ENCODE data around the gene TBC1D2B. TPM values are rescaled to one million over a fixed set of nuclear protein-coding genes. Genes with fewer than 3 reads are reported as not detected.

TBC1D2B gene
- total RNA-seq, 1 donor from 2014 or later = 10.6 TPM

DNA sequence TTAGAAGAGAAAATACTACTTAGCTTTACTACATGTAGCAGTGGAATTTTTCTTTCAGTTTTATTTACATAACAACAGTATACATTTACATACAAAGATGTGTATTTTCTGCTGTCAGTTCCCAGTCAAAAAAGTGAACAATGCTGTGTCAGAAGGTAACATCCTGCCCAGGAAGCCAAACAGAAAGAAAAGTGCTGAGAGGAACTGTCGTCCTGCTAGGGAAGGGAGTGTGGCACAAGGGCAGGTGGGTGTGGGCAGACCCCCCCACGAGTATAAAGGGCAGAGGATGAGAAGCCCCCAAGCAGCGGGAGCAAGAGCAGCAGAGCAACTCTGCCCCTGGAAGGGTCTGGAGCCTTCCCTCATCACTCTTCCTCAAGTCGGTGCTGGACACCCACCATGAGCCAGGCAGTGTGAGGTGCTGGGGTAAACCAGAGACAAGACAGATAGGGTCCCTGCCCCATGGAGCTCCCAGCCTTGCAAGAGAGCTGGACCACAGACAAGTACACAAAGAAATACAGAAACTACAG lies 39.7 kb downstream of the TBC1D2B start:
- DNase-seq (ENCODE audit: low spot score in 2 of 2) (no peak), FAIRE-seq (no peak)

DNA sequence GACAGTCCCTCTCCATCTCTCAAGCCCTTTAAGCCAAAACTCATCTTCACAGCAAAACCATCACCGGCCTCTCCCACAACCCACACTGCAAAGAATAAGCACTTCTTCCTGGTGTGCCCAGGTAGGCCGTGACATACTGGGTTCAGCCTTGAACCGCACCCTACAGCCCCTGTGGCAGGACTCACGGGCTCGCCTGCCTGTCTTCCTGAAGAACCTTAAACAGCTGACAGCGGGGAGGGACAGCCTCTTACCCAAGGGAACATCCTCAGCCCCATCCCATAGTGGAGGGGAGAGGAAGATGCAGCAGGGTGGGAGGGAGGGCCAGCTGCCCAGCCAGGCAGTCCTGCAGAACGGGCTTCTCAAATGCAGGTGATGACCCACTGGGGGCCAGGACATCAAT lies 40.2 kb downstream of the TBC1D2B start:
- DNase-seq (ENCODE audit: low spot score in 2 of 2) = no peak
- no peak for FAIRE-seq

GRCh38 chr15:78035861-78036476 lies 41.5 kb downstream of the TBC1D2B start:
- FAIRE-seq (no peak), DNase-seq (ENCODE audit: low spot score in 2 of 2) (no peak)

GRCh38 chr15:78035321-78035751 lies 42.2 kb downstream of the TBC1D2B start:
- DNase-seq (ENCODE audit: low spot score in 2 of 2) = no peak
- FAIRE-seq = no peak

DNA sequence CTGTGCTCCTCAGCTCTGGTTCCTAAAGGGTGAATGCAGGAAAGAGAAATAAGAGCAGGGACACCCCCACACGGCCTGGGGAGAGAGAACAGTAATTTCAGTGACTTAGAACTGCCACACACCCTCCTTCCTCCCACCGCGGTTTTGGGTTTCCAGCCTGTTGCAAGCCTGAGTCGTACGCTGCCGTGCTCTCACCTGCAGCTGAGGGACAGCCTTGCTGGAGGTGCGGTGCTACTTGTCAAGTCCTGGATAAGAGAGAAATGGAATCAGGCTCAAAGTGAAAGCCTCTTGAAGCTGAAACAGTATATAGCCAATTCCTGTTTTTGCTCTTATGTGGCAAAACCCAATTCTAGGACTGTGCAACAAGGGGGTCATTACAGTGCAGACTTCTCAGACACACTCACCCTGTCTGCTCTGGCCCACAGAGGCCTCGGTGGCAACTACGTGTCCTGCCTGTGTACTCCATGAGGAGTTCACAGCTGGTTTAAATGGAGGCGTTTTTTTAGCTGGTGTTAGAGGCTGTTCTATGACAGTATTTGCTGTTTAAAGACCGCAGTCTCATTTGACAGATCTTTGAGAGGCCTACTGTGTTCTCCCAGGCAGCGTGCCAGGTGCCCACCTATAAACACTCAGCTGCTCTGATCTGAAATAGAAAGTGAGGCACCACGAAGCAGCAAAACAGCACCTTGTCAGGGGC lies 42.9 kb downstream of the TBC1D2B start:
- DNase-seq (ENCODE audit: low spot score in 2 of 2) (no peak), FAIRE-seq (no peak)

DNA sequence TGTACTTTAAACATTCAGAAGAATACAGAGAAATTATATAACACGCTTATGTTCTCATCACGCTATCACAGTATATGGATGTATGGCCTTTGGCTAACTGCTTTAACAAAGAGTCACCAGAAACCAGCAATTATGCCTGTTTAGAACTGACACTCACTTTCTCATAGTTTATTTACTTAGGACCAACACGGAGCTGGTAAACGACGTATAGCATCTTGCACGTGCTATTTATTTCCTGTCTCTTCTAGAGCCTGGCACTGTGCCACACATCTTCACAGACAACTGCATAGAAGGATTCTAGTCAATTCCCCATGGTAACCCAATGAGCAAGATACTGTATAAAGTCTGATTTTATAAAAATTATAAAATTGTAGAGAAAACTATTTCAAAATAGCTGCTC lies 43.6 kb downstream of the TBC1D2B start:
- DNase-seq (ENCODE audit: low spot score in 2 of 2) (no peak), FAIRE-seq (no peak)

GRCh38 chr15:78032671-78033070 lies 44.8 kb downstream of the TBC1D2B start:
- FAIRE-seq (no peak), DNase-seq (ENCODE audit: low spot score in 2 of 2) (no peak)

- no peak for FAIRE-seq
- no peak for DNase-seq (ENCODE audit: low spot score in 2 of 2)
Observed at GRCh38 chr15:78024883-78025282, 52.6 kb downstream of the TBC1D2B start.

GRCh38 chr15:78024519-78024870 lies 53.0 kb downstream of the TBC1D2B start:
- FAIRE-seq = no peak
- no peak for DNase-seq (ENCODE audit: low spot score in 2 of 2)

DNA sequence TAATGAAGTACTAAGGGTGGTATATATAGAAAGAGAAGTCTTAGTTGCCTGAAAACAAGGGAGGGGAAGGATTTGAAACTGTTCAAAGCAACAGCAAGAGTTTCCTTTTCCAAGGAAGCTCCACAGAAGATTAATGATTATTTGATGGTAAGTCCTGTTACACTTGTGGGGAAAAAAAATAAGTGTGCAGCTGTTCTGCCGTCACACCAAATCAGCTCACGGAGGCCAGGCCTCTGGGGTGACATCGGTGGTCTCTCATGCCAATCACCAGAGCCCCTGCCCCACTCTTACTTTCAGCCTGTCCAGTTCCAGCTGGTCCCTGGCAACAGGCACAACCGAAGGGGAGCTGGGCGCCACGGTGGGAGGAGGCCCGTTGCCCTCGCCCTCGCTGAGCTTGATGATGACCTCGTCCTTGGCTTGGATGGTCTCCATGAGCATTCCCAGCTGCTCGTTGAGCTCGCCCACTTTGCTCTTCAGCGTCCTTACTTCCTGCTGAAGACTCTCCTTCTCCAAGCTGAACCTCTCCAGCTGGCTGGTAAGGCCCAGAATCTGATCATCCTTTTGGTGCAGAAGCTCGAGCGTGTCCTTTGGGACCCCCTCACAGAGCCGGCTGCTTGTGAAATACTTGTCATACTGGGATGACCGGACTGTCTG lies 53.5 kb downstream of the TBC1D2B start:
- DNase-seq (ENCODE audit: low spot score in 2 of 2) (no peak), FAIRE-seq (no peak)

DNA sequence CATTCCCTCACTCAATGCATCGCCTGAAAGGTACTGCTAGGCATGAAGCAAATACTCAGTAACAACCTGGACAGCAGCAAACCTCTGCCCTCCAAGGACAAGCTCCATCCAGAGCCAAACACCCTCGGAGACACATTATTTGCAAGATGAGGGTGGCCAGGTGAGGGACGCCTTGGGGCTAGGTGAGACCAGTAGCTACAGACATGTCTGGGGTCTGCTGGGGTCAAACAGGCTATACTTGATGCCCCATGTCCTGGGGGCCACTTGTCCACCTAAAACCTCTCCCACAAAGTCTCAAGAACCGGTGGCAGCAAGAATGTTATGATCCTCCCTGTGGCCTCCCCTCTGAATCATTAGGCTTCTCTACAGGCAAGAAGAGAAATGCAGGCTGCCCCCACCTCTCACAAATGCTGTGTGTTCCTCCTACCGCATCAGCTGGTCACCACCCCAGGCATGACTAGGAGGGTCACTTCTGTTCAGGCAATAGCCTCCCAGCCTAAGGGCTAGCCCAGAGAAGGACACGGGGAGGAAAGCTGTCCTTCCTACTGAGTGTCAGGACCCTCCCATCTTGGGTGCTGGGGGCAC lies 54.3 kb downstream of the TBC1D2B start:
- DNase-seq (ENCODE audit: low spot score in 2 of 2) (no peak), FAIRE-seq (no peak)

DNA sequence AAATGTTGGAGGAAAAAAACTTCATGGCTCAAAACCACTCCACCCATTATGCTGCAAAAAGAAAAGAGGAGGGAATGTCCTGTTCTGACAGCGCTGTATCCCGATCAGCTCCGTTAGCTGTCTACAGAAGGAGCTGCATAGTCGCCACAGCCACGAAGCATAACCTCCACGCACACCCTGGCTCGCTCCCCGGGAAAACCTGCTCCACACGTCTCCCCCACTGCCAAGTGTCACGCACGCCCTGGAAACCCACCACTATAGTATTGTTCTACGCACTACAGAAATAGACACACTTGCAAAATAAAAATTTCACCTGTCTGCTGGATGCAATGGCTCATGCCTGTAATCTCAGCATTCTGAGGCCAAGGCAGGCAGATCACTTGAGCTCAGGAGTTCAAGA lies 55.8 kb downstream of the TBC1D2B start:
- DNase-seq (ENCODE audit: low spot score in 2 of 2) (no peak), FAIRE-seq (no peak)

GRCh38 chr15:78020007-78020406 lies 57.5 kb downstream of the TBC1D2B start:
- DNase-seq (ENCODE audit: low spot score in 2 of 2) (no peak), FAIRE-seq (no peak)

- no peak for FAIRE-seq
Observed at GRCh38 chr15:78018946-78019644, 58.4 kb downstream of the TBC1D2B start.

DNA sequence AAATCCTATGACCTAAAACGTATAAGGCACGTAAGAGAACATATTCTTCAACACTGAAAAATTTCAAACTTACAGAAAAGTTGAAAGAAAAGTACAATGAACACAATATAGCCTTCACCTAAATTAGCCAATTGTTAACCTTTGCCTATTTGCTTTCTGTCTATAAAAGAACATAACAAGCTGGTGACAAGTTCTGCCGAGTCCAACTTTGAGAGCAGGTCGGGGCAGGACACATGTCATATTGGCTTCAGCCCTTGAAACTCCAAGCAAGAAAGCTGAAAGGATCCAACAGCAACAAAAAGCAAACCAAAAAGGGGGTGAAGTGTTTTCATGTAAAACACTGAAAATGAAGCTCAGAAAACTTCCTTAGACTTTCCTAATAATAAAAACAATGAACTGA lies 59.1 kb downstream of the TBC1D2B start:
- FAIRE-seq (no peak), DNase-seq (ENCODE audit: low spot score in 2 of 2) (no peak)

More at GRCh38 chr15:78018946-78019644, 58.4 kb downstream of the TBC1D2B start:
- no peak for DNase-seq (ENCODE audit: low spot score in 2 of 2)

GRCh38 chr15:78016860-78017259 lies 60.7 kb downstream of the TBC1D2B start:
- no peak for DNase-seq (ENCODE audit: low spot score in 2 of 2)
- FAIRE-seq = no peak

DNA sequence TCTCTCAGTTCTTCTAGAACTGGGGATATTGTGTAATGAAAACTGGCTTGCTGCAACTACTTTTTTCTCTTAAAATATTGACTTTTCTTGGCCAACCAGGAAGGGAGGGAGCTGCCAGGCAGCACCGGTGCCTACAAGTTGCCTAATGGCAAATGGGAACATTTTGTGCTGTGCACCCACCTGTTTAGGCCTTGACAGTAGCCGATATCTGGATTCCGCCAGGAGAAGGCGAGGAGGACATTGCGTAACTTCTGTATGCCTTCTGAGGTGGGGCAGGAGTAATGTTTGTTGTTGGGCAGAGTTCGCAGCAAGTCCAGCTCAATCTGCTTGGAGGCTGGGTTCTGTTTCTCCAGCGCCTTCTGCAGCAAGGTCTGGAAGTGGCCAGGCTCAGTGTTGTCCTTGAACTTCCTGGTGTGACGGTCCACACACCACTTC lies 64.9 kb downstream of the TBC1D2B start:
- FAIRE-seq (no peak), DNase-seq (ENCODE audit: low spot score in 2 of 2) (no peak)

DNA sequence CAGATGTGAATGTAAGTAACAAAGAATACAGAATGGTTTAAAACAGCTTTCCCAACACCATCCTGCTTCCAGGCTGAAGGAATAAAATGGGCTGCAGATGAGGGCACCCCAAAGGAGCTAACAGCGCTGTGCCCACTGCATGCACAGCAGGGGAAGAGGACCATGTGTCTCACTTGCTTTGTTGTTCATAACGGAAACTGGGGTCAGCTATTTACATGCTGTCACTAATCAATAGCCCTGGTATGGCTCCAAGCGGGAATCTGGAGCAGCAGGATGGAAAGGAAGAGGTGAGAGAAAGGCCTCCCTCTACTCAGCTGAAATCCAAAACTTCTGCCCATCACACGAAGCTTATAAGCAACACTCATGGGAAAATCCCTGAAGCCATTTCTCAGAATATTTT lies 67.4 kb downstream of the TBC1D2B start:
- DNase-seq (ENCODE audit: low spot score in 2 of 2) (no peak), FAIRE-seq (no peak)

GRCh38 chr15:78007964-78008886 lies 69.3 kb downstream of the TBC1D2B start:
- no peak for FAIRE-seq
- no peak for DNase-seq (ENCODE audit: low spot score in 2 of 2)
